Astrocyte (in vitro differentiated cells and primary cell): ENCODE results near the gene PTPN20.
"Not testable (repeated sequence)": the region's sequence is repeated elsewhere in the genome, so short reads cannot be mapped to it uniquely, and the experiment has no call there.

Experiments
- CTCF ChIP-seq: IDR thresholded peaks from 2 replicates; pipeline ENCODE4 v1.5.1; 2011; ENCODE audit warnings: low read depth, mild to moderate bottlenecking, inconsistent platforms, low read length, moderate library complexity; ENCODE audit not compliant: insufficient read depth
- EZH2 ChIP-seq: IDR thresholded peaks from 2 replicates; pipeline ENCODE4 v1.6.1; 2012; ENCODE audit warnings: mild to moderate bottlenecking, low read length, inconsistent platforms; ENCODE audit not compliant: insufficient read depth

DNA sequence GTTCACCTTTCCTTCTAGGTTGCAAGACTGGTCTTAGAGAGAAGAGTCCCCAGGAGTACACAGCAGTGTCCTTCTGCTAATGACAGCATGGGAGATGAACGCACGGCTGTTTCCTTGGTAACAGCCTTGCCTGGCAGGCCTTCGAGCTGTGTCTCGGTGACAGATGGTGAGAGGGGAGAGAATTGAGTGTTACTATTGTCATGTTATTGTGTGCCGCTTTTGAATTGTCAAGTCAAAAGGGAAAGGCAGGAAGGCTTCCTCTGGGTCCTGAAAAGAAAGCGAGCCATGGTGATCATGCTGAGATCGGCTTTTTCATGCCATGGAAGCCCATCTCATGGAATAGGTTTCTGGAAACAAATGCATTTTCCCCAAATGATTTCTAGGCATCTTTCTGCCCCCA, 32.5 kb upstream of the PTPN20 start:
- TF ChIP-seq CTCF, EZH2: not testable (repeated sequence)
